Fibroblast of the aortic adventitia (primary cell): ENCODE measurements around the gene CIAO2A. TPM values are rescaled to one million over a fixed set of nuclear protein-coding genes. Genes with fewer than 3 reads are reported as not detected.

Experiments
- DNase-seq: peaks from one replicate; pipeline ENCODE4 v3.0.0-alpha.2; 2010; ENCODE audit warnings: low read depth
- H3K4me3 ChIP-seq: 2 replicates; pipeline ENCODE4 v1.5.1; 2011; ENCODE audit warnings: low read depth, mild to moderate bottlenecking, control low read depth, low read length, moderate library complexity
- CTCF ChIP-seq: IDR thresholded peaks from 2 replicates; pipeline ENCODE4 v1.5.1; 2011; ENCODE audit warnings: mild to moderate bottlenecking, low read length, control low read depth, inconsistent platforms; ENCODE audit not compliant: insufficient read depth
- total RNA-seq: library from RNA; depleted of rRNA; stranded (reverse); fragments of >200 nt; gene quantifications from 2 replicates; pipeline ENCODE4 v1.2.3, GENCODE V29; 2012; ENCODE audit warnings: low replicate concordance

The CIAO2A gene
- total RNA-seq, 1 donor: 57.5 TPM

- no peak overlapping the region for H3K4me3 ChIP-seq
- DNase-seq: no peak
- TF ChIP-seq CTCF: no peak
Measured at GRCh38 chr15:64102497-64102896, 8.9 kb upstream of the CIAO2A start.

- no peak overlapping the region for H3K4me3 ChIP-seq
- no peak for DNase-seq
- TF ChIP-seq CTCF: no peak
Measured at GRCh38 chr15:64100958-64101357, 7.3 kb upstream of the CIAO2A start.

DNA sequence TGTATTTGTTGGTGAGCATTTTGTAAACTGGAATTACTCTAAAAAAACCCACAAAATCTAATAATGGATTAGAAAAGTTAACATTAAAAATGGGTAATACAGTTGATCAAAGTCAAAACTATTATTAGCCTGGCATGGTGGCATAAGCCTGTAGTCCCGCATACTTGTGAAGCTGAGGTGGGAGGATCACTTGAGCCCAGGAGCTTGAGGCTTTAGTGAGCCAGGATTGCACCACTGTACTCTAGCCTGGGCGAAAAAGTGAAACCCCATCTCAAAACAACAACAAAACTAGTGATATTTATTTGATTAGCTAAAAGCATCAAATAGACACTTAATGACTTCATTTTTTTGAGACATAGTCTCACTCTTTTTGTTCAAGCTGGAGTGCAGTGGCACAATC lies 5.7 kb upstream of the CIAO2A start:
- TF ChIP-seq CTCF: no peak
- no peak for DNase-seq
- no peak overlapping the region for H3K4me3 ChIP-seq

- TF ChIP-seq CTCF: peak; percentile 40
- H3K4me3 ChIP-seq: peak overlapping the region; percentile 96
- DNase-seq: peak; percentile 47
Measured at GRCh38 chr15:64096668-64097384, 3.2 kb upstream of the CIAO2A start.

DNA sequence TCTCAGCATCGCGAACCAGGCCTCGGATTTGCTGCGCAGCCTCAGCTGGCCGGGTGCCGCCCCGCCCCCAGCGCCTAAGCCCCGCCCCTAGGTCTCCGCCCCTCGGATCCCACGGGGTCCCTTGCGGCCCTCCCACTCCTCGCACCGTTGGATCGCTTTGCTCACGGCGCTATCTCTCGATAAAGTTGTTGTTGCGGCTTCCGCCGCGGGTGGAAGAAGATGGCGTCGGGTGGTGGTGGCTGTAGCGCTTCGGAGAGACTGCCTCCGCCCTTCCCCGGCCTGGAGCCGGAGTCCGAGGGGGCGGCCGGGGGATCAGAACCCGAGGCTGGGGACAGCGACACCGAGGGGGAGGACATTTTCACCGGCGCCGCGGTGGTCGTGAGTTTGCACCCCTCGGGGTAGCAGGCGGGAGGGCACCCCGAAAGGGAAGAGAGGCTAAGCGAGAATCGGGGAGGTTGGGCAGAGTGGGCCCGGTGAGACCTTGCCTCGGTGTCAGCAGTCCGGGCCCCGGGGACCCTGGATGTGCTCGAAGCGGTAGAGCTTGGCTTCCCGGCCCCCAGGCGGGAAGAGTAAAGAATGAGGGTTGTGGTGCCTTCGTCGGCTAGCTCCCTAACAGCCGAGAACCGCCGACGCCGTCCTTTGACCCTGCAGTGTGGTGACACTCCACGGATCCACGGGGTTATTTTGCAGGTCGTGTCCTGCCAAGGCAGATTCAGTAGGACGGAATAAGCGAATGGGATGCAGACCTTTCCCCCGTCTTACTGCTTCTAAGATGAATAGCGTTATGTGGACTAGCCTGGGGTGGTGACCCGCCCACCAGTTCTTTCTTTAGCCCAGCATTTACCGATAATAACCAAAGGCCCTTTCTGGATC lies 2.4 kb upstream of the CIAO2A start, which contains the start of gene SNX1:
Gene SNX1, plus strand, starts transcription at position 188 of the 873 bp plus-strand sequence. Its CDS starts 32 bp downstream, at position 220.
- peak; percentile 95 for DNase-seq
- peak within 1 kb of the TSS; percentile 96 for H3K4me3 ChIP-seq
- TF ChIP-seq CTCF: no peak

DNA sequence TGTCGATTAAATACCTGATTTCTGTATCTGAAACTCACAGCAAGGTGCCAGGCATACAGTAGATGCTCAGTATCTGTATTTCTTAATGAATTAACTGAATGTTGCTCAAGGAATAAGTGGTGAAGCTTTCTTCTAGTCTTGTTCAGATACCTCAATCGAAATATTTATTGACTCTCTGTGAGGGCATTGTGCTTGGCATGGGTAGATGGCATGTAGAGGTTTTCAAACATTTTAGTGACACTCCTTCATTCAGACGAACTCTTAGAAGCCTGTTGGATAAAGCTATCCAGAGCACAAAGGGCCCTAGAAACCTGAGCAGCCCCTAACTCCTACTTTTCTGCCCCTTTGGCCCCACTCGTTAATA lies 1.8 kb upstream of the CIAO2A start:
- no peak for DNase-seq
- peak overlapping the region; percentile 47 for H3K4me3 ChIP-seq
- no peak for TF ChIP-seq CTCF
